DMS53 treated with DMSO at 0.1 percent for 48 hours (cell line): ENCODE measurements around the gene TRMT5.
A peak's percentile ranks its signal among the peaks of the same experiment; 100 is the strongest.

Experiments
- DNase-seq: peaks from one replicate; lab custom pipeline; 2025; ENCODE audit not compliant: unreplicated experiment; lab: John Stamatoyannopoulos, UW

TRMT5 gene

GRCh38 chr14:60964904-60965303 is 16.0 kb downstream of the TRMT5 start:
- no peak for DNase-seq

- no peak for DNase-seq
These were observed 17.1 kb downstream of the TRMT5 start for GRCh38 chr14:60963761-60964160.

GRCh38 chr14:60958146-60958545 is 22.7 kb downstream of the TRMT5 start:
- DNase-seq, result no peak

DNA sequence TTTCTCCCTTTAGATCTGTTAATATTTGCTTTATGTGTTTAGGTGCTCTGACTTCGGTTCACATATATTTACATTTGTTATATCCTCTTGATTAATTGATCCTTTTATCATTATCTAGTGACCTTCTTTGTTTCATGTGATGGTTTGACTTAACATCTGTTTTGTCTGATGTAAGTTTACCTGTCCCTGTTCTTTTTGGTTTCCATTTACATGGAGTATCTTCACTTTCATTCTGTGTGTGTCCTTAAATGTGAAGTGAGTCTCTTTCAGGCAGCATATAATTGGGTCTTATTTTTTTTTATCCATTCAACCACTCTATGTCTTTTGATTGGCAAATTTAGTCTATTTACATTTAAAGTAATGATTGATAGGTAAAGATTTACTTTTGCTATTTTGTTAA is 24.2 kb downstream of the TRMT5 start:
- DNase-seq, result no peak

GRCh38 chr14:60956202-60956601 is 24.7 kb downstream of the TRMT5 start:
- DNase-seq, result no peak

DNA sequence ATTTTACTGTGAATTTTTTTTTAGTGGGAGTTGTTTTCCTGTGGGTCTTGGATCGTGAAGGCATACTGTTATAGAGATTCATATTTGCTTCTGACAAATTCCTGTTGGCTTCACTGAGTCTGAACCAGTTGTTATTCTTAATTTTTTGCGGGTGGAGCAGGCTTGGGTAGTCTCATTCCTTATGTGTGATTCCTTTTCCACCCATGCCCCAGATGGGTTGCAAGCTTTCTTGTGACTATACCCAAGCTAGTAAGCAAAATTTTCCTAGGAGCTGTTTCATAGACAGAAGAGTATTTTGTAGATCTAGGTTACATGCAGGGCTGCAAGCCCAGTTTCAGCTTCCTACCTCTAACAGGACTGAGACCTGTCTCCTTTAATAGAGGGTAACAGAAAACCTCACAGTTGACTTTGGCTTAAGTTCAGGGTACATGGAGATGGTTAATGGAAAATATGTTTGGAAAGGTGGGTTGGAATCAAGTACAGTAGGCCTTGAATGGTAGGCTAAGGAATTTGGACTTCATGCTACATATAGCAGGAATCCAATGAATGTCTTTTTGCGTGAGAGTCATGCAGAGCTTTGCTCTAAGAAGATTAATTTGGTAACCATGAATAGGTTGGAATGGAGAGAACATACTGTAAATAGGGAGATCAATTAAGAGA is 29.0 kb downstream of the TRMT5 start:
- no peak for DNase-seq

DNA sequence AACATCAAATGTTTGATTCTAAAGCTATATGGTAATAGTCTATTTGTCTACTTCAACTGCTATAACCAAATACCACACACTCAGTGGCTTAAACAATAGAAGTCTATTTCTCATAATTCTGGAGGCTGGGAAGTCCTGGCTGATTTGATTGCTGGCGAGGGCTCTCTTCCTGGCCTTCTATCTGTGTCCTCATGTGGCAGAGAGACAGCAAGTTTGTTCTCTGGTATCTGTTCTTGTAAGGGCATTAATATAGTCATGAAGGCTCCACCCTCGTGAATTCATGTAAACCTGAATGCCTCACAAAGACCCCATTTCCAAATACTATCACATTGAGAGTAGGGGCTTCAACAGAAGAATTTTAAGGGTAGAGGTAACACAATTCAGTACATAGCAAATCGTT is 34.1 kb downstream of the TRMT5 start:
- DNase-seq, result no peak

DNA sequence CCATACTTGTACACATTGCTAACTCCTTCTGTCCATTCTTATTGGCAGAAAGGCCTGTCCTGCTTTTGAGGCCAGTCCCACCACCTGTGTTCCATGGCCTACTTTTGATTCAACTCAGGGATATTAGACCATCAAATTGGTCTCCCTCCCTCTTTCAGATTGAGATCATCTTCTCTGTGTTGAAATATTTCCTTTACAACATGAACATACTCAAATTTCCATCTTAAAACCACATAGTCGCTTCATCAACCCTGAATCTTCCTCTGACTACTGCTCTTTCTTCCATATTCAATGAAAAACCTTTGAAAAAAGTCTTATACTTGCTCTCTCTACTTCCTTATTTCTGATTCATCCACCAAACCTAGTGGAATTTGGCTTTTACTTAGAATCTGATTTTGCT is 34.9 kb downstream of the TRMT5 start:
- DNase-seq, result no peak

DNA sequence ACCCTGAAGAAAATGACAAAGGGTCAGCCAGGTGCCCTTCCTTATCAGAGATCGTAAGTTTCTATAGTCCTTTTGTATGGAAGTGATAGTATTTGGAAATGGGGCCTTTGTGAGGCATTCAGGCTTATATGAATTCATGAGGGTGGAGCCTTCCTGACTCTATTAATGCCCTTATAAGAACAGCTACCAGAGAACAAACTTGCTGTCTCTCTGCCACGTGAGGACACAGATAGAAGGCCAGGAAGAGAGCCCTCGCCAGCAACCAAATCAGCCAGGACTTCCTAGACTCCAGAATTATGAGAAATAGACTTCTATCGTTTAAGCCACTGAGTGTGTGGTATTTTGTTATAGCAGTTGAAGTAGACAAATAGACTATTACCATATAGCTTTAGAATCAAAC is 36.7 kb downstream of the TRMT5 start:
- DNase-seq, result no peak

DNA sequence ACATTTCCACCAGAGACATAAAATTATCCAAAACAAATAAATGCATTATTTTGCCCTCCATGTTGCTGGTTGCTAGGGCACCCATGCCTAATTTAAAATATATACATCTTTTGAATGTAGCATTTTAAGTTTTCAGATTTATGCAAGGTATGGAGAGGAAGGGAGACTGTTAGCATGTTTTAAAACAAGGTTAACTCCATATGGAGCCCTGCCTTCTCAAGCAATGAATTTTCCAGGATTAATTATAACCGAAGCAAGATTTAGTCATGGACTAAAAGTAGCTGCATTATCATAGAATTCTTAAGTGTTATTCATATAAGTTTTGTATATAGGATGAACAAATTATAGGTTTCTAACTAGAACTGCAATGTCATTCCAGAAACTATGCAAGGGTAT is 37.2 kb downstream of the TRMT5 start:
- DNase-seq, result no peak

DNA sequence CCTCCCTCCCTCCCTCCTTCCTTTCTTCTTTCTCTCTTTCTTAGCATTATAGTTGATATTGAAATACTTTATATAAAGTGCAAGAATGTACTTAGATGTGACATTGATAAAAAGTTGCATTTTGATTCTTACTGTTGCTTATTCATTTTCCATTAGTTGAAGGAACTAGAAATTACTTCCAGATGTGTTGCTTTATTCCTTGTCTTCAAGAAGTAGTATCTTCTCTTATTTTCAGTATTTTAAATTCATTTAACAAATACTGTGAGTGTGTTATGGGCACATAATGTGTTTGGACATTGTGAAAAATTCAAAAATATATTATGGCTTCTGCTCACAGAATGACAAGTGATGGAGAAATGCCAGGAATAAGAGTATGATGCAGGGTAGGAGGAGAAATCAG is 45.6 kb downstream of the TRMT5 start:
- DNase-seq, result no peak

GRCh38 chr14:60933920-60934655 is 46.8 kb downstream of the TRMT5 start:
- DNase-seq, result no peak

GRCh38 chr14:60931218-60931617 is 49.7 kb downstream of the TRMT5 start:
- peak; percentile 0 for DNase-seq

GRCh38 chr14:60926002-60926401 is 54.9 kb downstream of the TRMT5 start:
- no peak for DNase-seq

DNA sequence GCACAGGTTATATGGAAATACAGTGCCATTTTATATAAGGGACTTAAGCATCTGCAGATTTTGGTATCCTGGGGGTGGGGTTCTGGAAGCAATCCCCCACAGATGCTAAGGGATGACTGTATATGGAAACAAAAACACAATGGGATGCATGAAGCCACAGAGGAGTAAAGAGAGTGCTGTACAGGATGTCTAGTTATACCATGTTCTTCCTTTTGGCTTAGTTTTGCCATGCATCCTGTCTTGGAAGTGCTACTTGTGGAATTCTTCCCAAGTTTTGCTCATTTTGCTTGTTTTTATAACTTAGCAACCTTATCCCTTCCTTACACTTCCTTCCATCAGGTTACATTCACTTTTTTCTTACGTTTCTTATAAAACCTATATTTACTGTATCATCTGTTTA is 55.6 kb downstream of the TRMT5 start:
- no peak for DNase-seq

- no peak for DNase-seq
These were observed 58.8 kb downstream of the TRMT5 start for GRCh38 chr14:60922050-60922449.
